HEK293T (cell line): Measurements from ENCODE around the gene CAPS2.

Experiments
- FOXM1 ChIP-seq: fragments of 450-650 bp; IDR thresholded peaks from 2 replicates; pipeline ENCODE4 v1.6.1; 2017; ENCODE audit warnings: mild to moderate bottlenecking, borderline replicate concordance
- NFRKB ChIP-seq: fragments of 450-650 bp; IDR thresholded peaks from 2 replicates; pipeline ENCODE4 v1.6.1; 2016; ENCODE audit warnings: mild to moderate bottlenecking, moderate library complexity
- PKNOX1 ChIP-seq: fragments of 450-650 bp; IDR thresholded peaks from 2 replicates; pipeline ENCODE4 v1.6.1; 2016
- SP1 ChIP-seq: fragments of 450-650 bp; IDR thresholded peaks from 2 replicates; pipeline ENCODE4 v1.6.1; 2017

- TF ChIP-seq PKNOX1 (no peak), NFRKB (no peak), SP1 (no peak), FOXM1 (no peak)
Measured at GRCh38 chr12:75322464-75322863, 7.7 kb downstream of the CAPS2 start.
